Brain microvascular endothelial cell (primary cell): ENCODE data around the gene SF3B2.

ENCODE experiments used
- DNase-seq: peaks from one replicate; pipeline ENCODE4 v3.0.0-alpha.2; 2020
- H3K27ac ChIP-seq: fragments of 250-450 bp; sonication (Bioruptor Pico); 2 replicates; pipeline ENCODE4 v1.5.1; 2020; ENCODE audit warnings: mild to moderate bottlenecking, moderate library complexity
- H3K27me3 ChIP-seq: fragments of 250-450 bp; sonication (Bioruptor Pico); replicated peaks from 2 replicates; pipeline ENCODE4 v1.5.1; 2020; ENCODE audit warnings: mild to moderate bottlenecking
- H3K36me3 ChIP-seq: fragments of 250-450 bp; sonication (Bioruptor Pico); replicated peaks from 2 replicates; pipeline ENCODE4 v1.5.1; 2020; ENCODE audit warnings: mild to moderate bottlenecking
- H3K4me3 ChIP-seq: 2 replicates; pipeline ENCODE4 v1.5.1; 2011; ENCODE audit warnings: low read depth, mild to moderate bottlenecking, control low read depth, low read length, moderate library complexity
- in situ Hi-C: cut with HindIII; loops from 2 replicates; pipeline ENCODE4 v1.10.0; 2017; ENCODE audit warnings: low sequenced_read_pairs, low pct_ligation_motif_present
- TF ChIP-seq, protein P1 (sequence below): IDR thresholded peaks from 2 replicates; pipeline ENCODE4 v1.5.1; 2011; ENCODE audit warnings: low read depth, mild to moderate bottlenecking, moderate library complexity, low read length, control low read depth, inconsistent platforms; ENCODE audit errors: missing control alignments

SF3B2 gene

DNA sequence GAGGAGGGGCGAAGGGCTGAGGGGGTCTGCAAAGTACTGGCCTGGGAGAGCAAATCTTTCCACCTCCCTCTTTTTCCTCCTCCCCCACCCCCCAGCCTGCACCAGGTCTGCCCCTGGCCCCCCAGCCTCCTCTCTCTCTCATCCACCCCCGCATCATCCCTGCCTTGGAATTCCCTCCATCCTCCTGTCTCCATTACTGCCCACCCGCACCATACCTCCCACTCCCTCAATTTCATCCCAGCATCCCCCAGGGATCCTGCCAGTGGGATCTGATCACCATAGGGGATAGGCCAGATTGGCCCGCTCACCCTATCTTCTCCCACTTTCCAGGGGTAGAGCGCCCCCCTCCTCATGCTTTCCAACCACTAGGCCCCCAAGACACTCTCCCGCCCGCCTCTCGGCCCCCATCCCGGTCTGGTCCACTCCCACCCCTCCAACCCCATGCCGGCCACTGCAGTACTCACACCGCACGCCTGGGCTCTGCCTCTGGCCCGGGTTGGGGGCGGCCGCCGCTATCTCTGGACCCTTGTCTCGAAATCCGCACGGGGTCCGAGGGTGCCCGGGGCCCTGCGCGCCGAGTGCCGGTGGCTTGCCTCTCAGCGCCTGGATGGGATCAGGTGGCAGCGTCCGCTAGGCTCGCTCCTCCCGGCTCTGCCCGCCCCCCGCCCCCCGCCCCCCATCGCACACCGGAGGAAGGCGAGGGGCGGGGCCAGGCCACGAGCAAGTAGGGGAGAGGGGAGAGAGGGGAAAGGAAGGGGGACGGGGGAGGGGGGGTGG, 3.4 kb upstream of the SF3B2 start, which contains the start of gene GAL3ST3:
Gene GAL3ST3, minus strand, starts transcription at position 615 of the 777 bp plus-strand sequence. CDS start 3,746 bp downstream, outside the sequence.
- no peak within 1 kb of the TSS for H3K4me3 ChIP-seq

DNA sequence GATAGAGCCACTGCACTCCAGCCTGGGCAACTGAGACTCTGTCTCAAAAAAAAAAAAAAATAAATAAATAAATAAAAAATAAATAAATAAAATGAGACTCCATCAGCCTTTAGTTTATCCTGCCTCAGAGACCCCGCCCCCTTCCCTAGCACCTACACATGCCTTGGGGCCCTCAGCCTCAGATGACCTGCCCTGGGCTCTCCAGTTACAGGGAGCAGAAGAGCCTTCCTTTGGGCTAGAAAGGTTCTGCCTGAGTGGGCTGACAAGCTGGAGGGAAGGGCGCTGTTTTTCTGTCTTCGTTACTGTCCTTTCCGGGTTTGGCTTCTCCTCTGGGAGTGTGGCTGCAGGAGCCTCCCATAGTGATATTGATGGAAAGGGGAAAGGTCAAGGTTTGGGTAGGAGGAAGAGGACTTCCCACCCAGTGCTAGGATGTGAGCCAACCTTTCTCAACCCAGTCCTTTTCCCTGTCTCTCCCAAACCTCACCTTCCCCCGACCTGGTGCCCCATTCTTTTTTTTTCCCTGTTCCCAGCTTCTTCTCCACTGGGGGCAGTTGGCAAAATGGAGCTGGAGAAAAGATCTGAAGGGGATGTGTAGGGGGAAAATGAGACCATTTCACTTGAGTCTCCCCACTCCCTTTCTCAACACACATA, 1.5 kb upstream of the SF3B2 start:
- no peak overlapping the region for H3K27ac ChIP-seq
- no peak overlapping the region for H3K4me3 ChIP-seq
- TF ChIP-seq, protein P1, sequence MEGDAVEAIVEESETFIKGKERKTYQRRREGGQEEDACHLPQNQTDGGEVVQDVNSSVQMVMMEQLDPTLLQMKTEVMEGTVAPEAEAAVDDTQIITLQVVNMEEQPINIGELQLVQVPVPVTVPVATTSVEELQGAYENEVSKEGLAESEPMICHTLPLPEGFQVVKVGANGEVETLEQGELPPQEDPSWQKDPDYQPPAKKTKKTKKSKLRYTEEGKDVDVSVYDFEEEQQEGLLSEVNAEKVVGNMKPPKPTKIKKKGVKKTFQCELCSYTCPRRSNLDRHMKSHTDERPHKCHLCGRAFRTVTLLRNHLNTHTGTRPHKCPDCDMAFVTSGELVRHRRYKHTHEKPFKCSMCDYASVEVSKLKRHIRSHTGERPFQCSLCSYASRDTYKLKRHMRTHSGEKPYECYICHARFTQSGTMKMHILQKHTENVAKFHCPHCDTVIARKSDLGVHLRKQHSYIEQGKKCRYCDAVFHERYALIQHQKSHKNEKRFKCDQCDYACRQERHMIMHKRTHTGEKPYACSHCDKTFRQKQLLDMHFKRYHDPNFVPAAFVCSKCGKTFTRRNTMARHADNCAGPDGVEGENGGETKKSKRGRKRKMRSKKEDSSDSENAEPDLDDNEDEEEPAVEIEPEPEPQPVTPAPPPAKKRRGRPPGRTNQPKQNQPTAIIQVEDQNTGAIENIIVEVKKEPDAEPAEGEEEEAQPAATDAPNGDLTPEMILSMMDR: peak; percentile 21
- H3K27me3 ChIP-seq: no peaks in the 10 kb centered on the region
- in situ Hi-C loops: no loop called here
- DNase-seq: no peak
- peaks cover 19% of the 10 kb centered on the region for H3K36me3 ChIP-seq

More for the DNA sequence above, 3.4 kb upstream of the SF3B2 start, which contains the start of gene GAL3ST3:
- Histone ChIP-seq H3K27me3 (no peaks in the 10 kb centered on the region), H3K36me3 (no peaks in the 10 kb centered on the region), H3K27ac (no peak within 1 kb of the TSS)
- TF ChIP-seq, protein P1: no peak
- no peak for DNase-seq
- in situ Hi-C loops: no loop called here

DNA sequence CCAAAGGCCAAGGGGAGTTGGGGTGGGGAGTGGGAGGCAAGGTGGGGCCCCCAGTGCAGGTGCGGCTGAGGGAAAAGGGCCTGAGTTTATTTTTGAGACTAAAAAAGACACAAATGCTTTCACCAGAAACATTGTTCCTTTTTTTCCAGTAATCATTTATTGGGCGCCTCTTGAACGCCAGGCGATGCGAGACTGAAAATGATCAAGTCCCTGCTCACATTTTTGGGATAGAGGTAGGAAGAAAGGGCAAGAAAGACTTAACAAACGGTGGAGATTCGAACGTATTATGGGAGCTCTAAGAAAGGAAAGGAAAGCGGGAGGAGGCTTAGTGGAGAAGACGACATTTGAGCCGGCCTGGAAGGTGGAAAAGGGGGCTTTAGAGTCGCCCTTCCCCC, 796 bp upstream of the SF3B2 start:
- TF ChIP-seq, protein P1: no peak
- no peak for DNase-seq

DNA sequence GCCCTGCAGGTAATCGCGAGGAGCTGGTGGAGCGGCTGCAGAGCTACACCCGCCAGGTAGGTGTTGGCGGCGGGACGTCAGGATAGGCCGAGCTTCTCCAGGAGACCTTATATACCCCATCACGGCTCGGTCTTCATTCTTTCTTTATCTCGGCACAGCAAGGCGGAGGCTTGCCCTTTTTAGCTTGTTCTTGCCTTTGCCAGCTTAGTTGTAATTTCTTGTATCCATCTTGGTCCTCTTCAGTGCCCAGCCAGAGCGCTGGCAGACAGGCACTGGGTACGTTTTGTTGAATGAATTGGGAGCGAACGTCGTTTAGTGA, 459 bp downstream of the SF3B2 start:
- Histone ChIP-seq H3K36me3 (peaks cover 36% of the 10 kb centered on the region), H3K27me3 (no peaks in the 10 kb centered on the region), H3K4me3 (peak overlapping the region; percentile 94), H3K27ac (peak overlapping the region; percentile 71)
- in situ Hi-C loops: no loop called here
- DNase-seq: no peak
- TF ChIP-seq, protein P1: no peak

More for the DNA sequence above, 796 bp upstream of the SF3B2 start:
- in situ Hi-C loops: no loop called here
- Histone ChIP-seq H3K27ac (peak overlapping the region; percentile 71), H3K4me3 (peak overlapping the region; percentile 94), H3K36me3 (peaks cover 24% of the 10 kb centered on the region), H3K27me3 (no peaks in the 10 kb centered on the region)

DNA sequence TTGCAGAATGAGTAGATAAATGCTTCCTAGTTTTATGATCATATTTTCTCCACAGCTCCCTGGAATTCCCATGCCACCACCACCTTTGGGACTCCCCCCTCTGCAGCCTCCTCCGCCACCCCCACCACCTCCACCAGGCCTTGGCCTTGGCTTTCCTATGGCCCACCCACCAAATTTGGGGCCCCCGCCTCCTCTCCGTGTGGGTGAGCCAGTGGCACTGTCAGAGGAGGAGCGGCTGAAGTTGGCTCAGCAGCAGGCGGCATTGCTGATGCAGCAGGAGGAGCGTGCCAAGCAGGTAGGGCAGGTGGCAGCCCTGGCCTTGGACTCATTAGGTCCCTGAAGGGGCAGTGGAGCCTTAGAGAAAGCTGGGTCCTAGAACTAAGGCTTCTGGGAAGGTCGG, 2.9 kb downstream of the SF3B2 start:
- no peak overlapping the region for H3K27ac ChIP-seq
- no peak for DNase-seq
- H3K36me3 ChIP-seq: peaks cover 59% of the 10 kb centered on the region
- H3K4me3 ChIP-seq: no peak overlapping the region
- in situ Hi-C loops: no loop called here
- no peaks in the 10 kb centered on the region for H3K27me3 ChIP-seq
- TF ChIP-seq, protein P1: no peak
